GM23338 (cell line): ENCODE data around the gene CELF4. TPM values are rescaled to one million over a fixed set of nuclear protein-coding genes. Genes with fewer than 3 reads are reported as not detected.

Experiments used
- ATAC-seq: fragments of 200-7000 bp; cut with Tn5 transposase; 3 replicates; pipeline ENCODE4 v1.9.1; 2020
- DNase-seq: peaks from one replicate; pipeline ENCODE4 v3.0.0-alpha.2; 2015; ENCODE audit warnings: low spot score
- H2AFZ ChIP-seq: fragments of 200-600 bp; sonication (generic); 2 replicates; pipeline ENCODE4 v1.8.0; 2016; ENCODE audit warnings: antibody characterized with exemption, mild to moderate bottlenecking, moderate library complexity
- H3F3A ChIP-seq: fragments of 200-600 bp; sonication (generic); replicated peaks from 2 replicates; pipeline ENCODE4 v1.8.0; 2017; ENCODE audit warnings: antibody characterized with exemption, mixed run types, low read depth
- H3K27ac ChIP-seq: fragments of 200-600 bp; sonication (generic); 2 replicates; pipeline ENCODE4 v1.6.1; 2016; ENCODE audit warnings: low read depth
- H3K27me3 ChIP-seq: fragments of 200-600 bp; sonication (generic); 2 replicates; pipeline ENCODE4 v1.8.0; 2016; ENCODE audit warnings: mild to moderate bottlenecking, mixed run types, moderate library complexity; ENCODE audit not compliant: insufficient read depth
- H3K36me3 ChIP-seq: fragments of 200-600 bp; sonication (generic); 2 replicates; pipeline ENCODE4 v1.8.0; 2016; ENCODE audit warnings: mild to moderate bottlenecking; ENCODE audit not compliant: insufficient read depth
- H3K4me1 ChIP-seq: fragments of 200-600 bp; sonication (generic); 2 replicates; pipeline ENCODE4 v1.8.0; 2016; ENCODE audit warnings: mild to moderate bottlenecking, moderate library complexity; ENCODE audit not compliant: insufficient read depth
- H3K4me2 ChIP-seq: fragments of 200-600 bp; sonication (generic); 2 replicates; pipeline ENCODE4 v1.7.1; 2017; ENCODE audit warnings: mixed run types
- H3K4me3 ChIP-seq: fragments of 200-600 bp; sonication (generic); 2 replicates; pipeline ENCODE4 v1.6.1; 2016; ENCODE audit warnings: mixed run types
- H3K79me2 ChIP-seq: fragments of 200-600 bp; sonication (generic); replicated peaks from 2 replicates; pipeline ENCODE4 v1.8.0; 2017; ENCODE audit warnings: mild to moderate bottlenecking; ENCODE audit not compliant: insufficient read depth
- H3K9me2 ChIP-seq: fragments of 200-600 bp; sonication (generic); 2 replicates; pipeline ENCODE4 v1.8.0; 2017; ENCODE audit not compliant: insufficient read depth
- H4K20me1 ChIP-seq: fragments of 200-600 bp; sonication (generic); replicated peaks from 2 replicates; pipeline ENCODE4 v1.8.0; 2017; ENCODE audit warnings: mild to moderate bottlenecking; ENCODE audit not compliant: insufficient read depth
- H3K27ac Mint-ChIP-seq: 2 replicates; pipeline ENCODE4 v1.8.0; 2020; ENCODE audit warnings: inconsistent platforms, mild to moderate bottlenecking, moderate library complexity, mixed read lengths
- H3K27me3 Mint-ChIP-seq: 3 replicates; pipeline ENCODE4 v1.8.0; 2022; ENCODE audit warnings: low read depth, mild to moderate bottlenecking, moderate library complexity, mixed read lengths, inconsistent platforms; ENCODE audit not compliant: insufficient read depth, poor library complexity
- H3K36me3 Mint-ChIP-seq: 3 replicates; pipeline ENCODE4 v1.8.0; 2021; ENCODE audit warnings: low read depth, mild to moderate bottlenecking, inconsistent platforms, moderate library complexity, mixed read lengths
- H3K4me1 Mint-ChIP-seq: 3 replicates; pipeline ENCODE4 v1.8.0; 2020; ENCODE audit warnings: mild to moderate bottlenecking, inconsistent platforms, mixed read lengths
- H3K4me3 Mint-ChIP-seq: 3 replicates; pipeline ENCODE4 v1.8.0; 2021; ENCODE audit warnings: moderate library complexity, mild to moderate bottlenecking, inconsistent platforms, mixed read lengths
- H3K9me3 Mint-ChIP-seq: 3 replicates; pipeline ENCODE4 v1.8.0; 2020; ENCODE audit warnings: moderate library complexity, mild to moderate bottlenecking, inconsistent platforms, mixed read lengths
- CREB1 ChIP-seq: fragments of 250-450 bp; sonication (Bioruptor Pico); IDR thresholded peaks from 2 replicates; pipeline ENCODE4 v1.5.0; 2020; ENCODE audit warnings: low read depth, mild to moderate bottlenecking, moderate library complexity
- CTCF ChIP-seq, 2 experiments: fragments of 200-600 bp in 1 of 2; sonication (generic) in 1 of 2; conservative IDR thresholded peaks; 2 replicates each; pipeline versions ENCODE4 v1.5.1 to v1.6.1; 2016 to 2017; ENCODE audit warnings: antibody characterized with exemption in 2 of 2, low read depth in 2 of 2, mild to moderate bottlenecking in 2 of 2, moderate library complexity in 1 of 2
- ETS1 ChIP-seq: IDR thresholded peaks from 2 replicates; pipeline ENCODE4 v1.6.1; 2016; ENCODE audit warnings: antibody characterized with exemption
- EZH2 ChIP-seq: fragments of 200-600 bp; sonication (generic); IDR thresholded peaks from one replicate; pipeline ENCODE4 v1.8.0; 2017; ENCODE audit warnings: antibody characterized with exemption, mild to moderate bottlenecking, low read depth; ENCODE audit not compliant: unreplicated experiment
- EZH2phosphoT487 ChIP-seq: fragments of 200-600 bp; sonication (generic); IDR thresholded peaks from one replicate; pipeline ENCODE4 v1.8.1; 2018; ENCODE audit warnings: antibody characterized with exemption; ENCODE audit not compliant: unreplicated experiment
- JUNB ChIP-seq: IDR thresholded peaks from one replicate; pipeline ENCODE4 v1.6.1; 2016; ENCODE audit warnings: antibody characterized with exemption; ENCODE audit not compliant: unreplicated experiment
- NANOG ChIP-seq: IDR thresholded peaks from 2 replicates; pipeline ENCODE4 v1.6.1; 2016; ENCODE audit warnings: antibody characterized with exemption, borderline replicate concordance
- POLR2AphosphoS5 ChIP-seq: IDR thresholded peaks from 2 replicates; pipeline ENCODE4 v1.6.1; 2016; ENCODE audit warnings: antibody characterized with exemption, low read depth
- REST ChIP-seq: IDR thresholded peaks from one replicate; pipeline ENCODE4 v1.6.1; 2018; ENCODE audit warnings: antibody characterized with exemption; ENCODE audit not compliant: unreplicated experiment
- STAT1 ChIP-seq: IDR thresholded peaks from one replicate; pipeline ENCODE4 v1.6.1; 2016; ENCODE audit warnings: antibody characterized with exemption; ENCODE audit not compliant: unreplicated experiment
- ZNF114 ChIP-seq: fragments of 250-450 bp; sonication (Bioruptor Pico); IDR thresholded peaks from 2 replicates; pipeline ENCODE4 v1.5.0; 2020; ENCODE audit warnings: mild to moderate bottlenecking, moderate library complexity
- ZNF331 ChIP-seq: fragments of 250-450 bp; sonication (Bioruptor Pico); IDR thresholded peaks from 2 replicates; pipeline ENCODE4 v1.5.0; 2020; ENCODE audit warnings: low read depth, mild to moderate bottlenecking, moderate library complexity
- polyA plus RNA-seq: library from polyadenylated mRNA; unstranded; fragments of >200 nt; fragmentation: Nextera tagmentation; extraction: Ambion mirVana; gene quantifications from 2 replicates; pipeline ENCODE4 v1.2.1, GENCODE V29; 2016
- total RNA-seq: library from RNA; depleted of rRNA; stranded (reverse); fragments of >200 nt; shearing (Covaris generic); gene quantifications from 2 replicates; pipeline ENCODE4 v1.2.3, GENCODE V29; 2014

The CELF4 gene
- total and polyA plus RNA-seq, 2 experiments from 2014 or later: 2.6 to 6.7 TPM

- no peak for TF ChIP-seq ETS1
- TF ChIP-seq CTCF (conservative IDR thresholded peaks at IDR 0.05; ENCODE audit: low read depth in 2 of 2): no peak
- no peak for TF ChIP-seq REST
- TF ChIP-seq CREB1 (CRISPR knock-in tag): no peak
- no peak for TF ChIP-seq JUNB
- no peak for TF ChIP-seq EZH2
- TF ChIP-seq NANOG: no peak
- no peak for TF ChIP-seq POLR2AphosphoS5
- TF ChIP-seq ZNF331 (CRISPR knock-in tag): no peak
These were observed 294.9 kb downstream of the CELF4 start (continued) for GRCh38 chr18:37270666-37271052.

GRCh38 chr18:37270038-37270665 lies 295.4 kb downstream of the CELF4 start:
- no peak overlapping the region for H3K4me3 ChIP-seq
- no peak overlapping the region for H2AFZ ChIP-seq
- no peaks in the 10 kb centered on the region for H3K79me2 ChIP-seq
- no peak overlapping the region for H3K27ac Mint-ChIP-seq
- H3F3A ChIP-seq: no peaks in the 10 kb centered on the region
- H3K4me1 ChIP-seq: no peaks in the 10 kb centered on the region
- ATAC-seq (peak; percentile 36), DNase-seq (peak; percentile 85)
- H3K4me3 Mint-ChIP-seq: no peak overlapping the region
- no peaks in the 10 kb centered on the region for H3K4me1 Mint-ChIP-seq
- H3K27me3 Mint-ChIP-seq: peaks cover 21% of the 10 kb centered on the region
- no peaks in the 10 kb centered on the region for H3K36me3 ChIP-seq
- no peaks in the 10 kb centered on the region for H3K9me2 ChIP-seq
- no peak overlapping the region for H3K4me2 ChIP-seq
- no peaks in the 10 kb centered on the region; the same call in 1 of the 3 replicates for H3K9me3 Mint-ChIP-seq
- H3K27ac ChIP-seq: no peak overlapping the region
- H3K27me3 ChIP-seq: no peaks in the 10 kb centered on the region
- H3K36me3 Mint-ChIP-seq: no peaks in the 10 kb centered on the region
- H4K20me1 ChIP-seq: peaks cover 8% of the 10 kb centered on the region
- TF ChIP-seq NANOG (no peak), EZH2 (no peak), JUNB (no peak), CREB1 (CRISPR knock-in tag) (peak; percentile 61), STAT1 (no peak), ZNF114 (peak; percentile 95), ZNF331 (CRISPR knock-in tag) (0 out of 2 replicates have a peak, but pooled peaks have one; percentile 43), EZH2phosphoT487 (no peak), POLR2AphosphoS5 (no peak), REST (peak; percentile 100), CTCF (conservative IDR thresholded peaks at IDR 0.05; ENCODE audit: low read depth in 2 of 2) (no peak), ETS1 (no peak)
